Thyroid gland (tissue), 4 donors: ENCODE data around the gene C20orf173. TPM values are rescaled to one million over a fixed set of nuclear protein-coding genes. Genes with fewer than 3 reads are reported as not detected.

ENCODE experiments used
- DNase-seq, 2 donors: peaks; one replicate each; pipeline ENCODE4 v3.0.0-alpha.2; 2019
- H3K27ac ChIP-seq, 3 donors: fragments of 200-600 bp; sonication (generic); 1 replicate in 2 of 3; 2 replicates in 1 of 3; pipeline ENCODE4 v1.5.1; 2016 to 2019; ENCODE audit warnings: mild to moderate bottlenecking in 1 of 3, moderate library complexity in 1 of 3
- H3K27me3 ChIP-seq: fragments of 200-600 bp; sonication (generic); one replicate; pipeline ENCODE4 v1.5.1; 2019
- H3K36me3 ChIP-seq, 2 donors: fragments of 200-600 bp; sonication (generic); one replicate each; pipeline ENCODE4 v1.5.1; 2016 to 2019
- H3K4me1 ChIP-seq, 2 donors: fragments of 200-600 bp; sonication (generic); one replicate each; pipeline ENCODE4 v1.5.1; 2017 to 2019
- H3K4me3 ChIP-seq, 3 donors: fragments of 200-600 bp; sonication (generic); replicated peaks in 1 of 3; 1 replicate in 2 of 3; 2 replicates in 1 of 3; pipeline ENCODE4 v1.5.1; 2016; ENCODE audit warnings: mild to moderate bottlenecking in 1 of 3
- H3K9me3 ChIP-seq: fragments of 200-600 bp; sonication (generic); one replicate; pipeline ENCODE4 v1.5.1; 2017
- POLR2A ChIP-seq, 2 donors: fragments of 450-650 bp; IDR thresholded peaks; one replicate each; pipeline ENCODE4 v1.6.1; 2017; ENCODE audit warnings: antibody characterized with exemption in 2 of 2, mild to moderate bottlenecking in 2 of 2, moderate library complexity in 1 of 2
- WGBS, 2 donors: methylation state at CpG; one replicate each; pipeline ENCODE4 v1.1.5; 2017; 5-methylcytosine and 5-hydroxymethylcytosine counted together
- intact Hi-C: fragments of 100-400 bp; cut with DNase I; formaldehyde crosslinking; loops from one replicate; pipeline ENCODE4 v1.15.1; 2023
- total RNA-seq, 4 donors: library from RNA; depleted of rRNA; stranded (reverse); fragments of >200 nt; gene quantifications; one replicate each; pipeline ENCODE4 v1.2.3, GENCODE V29; 2016
- TF ChIP-seq, protein P1 (sequence below), 6 experiments: fragments of 200-600 bp in 3 of 6; fragments of 450-650 bp in 3 of 6; sonication (generic) in 3 of 6; IDR thresholded peaks; one replicate each; pipeline ENCODE4 v1.5.1; 2016 to 2019; ENCODE audit warnings: antibody characterized with exemption in 6 of 6, mild to moderate bottlenecking in 2 of 6, inconsistent platforms in 1 of 6, moderate library complexity in 1 of 6

The C20orf173 gene
- total RNA-seq, 4 donors from 2014 or later: not detected

- H3K4me3 ChIP-seq: no peak overlapping the region
- no peak overlapping the region for H3K27ac ChIP-seq
- intact Hi-C loops: no loop called here
- peaks cover 38 to 68% of the 10 kb centered on the region in 2 donors for H3K36me3 ChIP-seq
- no peak for TF ChIP-seq POLR2A (IDR thresholded peaks at IDR 0.05)
- TF ChIP-seq, protein P1, sequence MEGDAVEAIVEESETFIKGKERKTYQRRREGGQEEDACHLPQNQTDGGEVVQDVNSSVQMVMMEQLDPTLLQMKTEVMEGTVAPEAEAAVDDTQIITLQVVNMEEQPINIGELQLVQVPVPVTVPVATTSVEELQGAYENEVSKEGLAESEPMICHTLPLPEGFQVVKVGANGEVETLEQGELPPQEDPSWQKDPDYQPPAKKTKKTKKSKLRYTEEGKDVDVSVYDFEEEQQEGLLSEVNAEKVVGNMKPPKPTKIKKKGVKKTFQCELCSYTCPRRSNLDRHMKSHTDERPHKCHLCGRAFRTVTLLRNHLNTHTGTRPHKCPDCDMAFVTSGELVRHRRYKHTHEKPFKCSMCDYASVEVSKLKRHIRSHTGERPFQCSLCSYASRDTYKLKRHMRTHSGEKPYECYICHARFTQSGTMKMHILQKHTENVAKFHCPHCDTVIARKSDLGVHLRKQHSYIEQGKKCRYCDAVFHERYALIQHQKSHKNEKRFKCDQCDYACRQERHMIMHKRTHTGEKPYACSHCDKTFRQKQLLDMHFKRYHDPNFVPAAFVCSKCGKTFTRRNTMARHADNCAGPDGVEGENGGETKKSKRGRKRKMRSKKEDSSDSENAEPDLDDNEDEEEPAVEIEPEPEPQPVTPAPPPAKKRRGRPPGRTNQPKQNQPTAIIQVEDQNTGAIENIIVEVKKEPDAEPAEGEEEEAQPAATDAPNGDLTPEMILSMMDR (IDR thresholded peaks at IDR 0.05): no peak
- H3K9me3 ChIP-seq: no peaks in the 10 kb centered on the region
- 80 to 88% methylated on average over 6 to 7 of the region's 9 CpGs for WGBS, 2 donors
- H3K4me1 ChIP-seq: no peaks in the 10 kb centered on the region
- DNase-seq: peak in 1 of 2 donors; percentile 6
- H3K27me3 ChIP-seq: no peaks in the 10 kb centered on the region
Observed at GRCh38 chr20:35497780-35498189, 31.7 kb downstream of the C20orf173 start.

- H3K4me3 ChIP-seq: no peak overlapping the region
- 89 to 98% methylated on average over 4 to 5 of the region's 5 CpGs for WGBS, 2 donors
- no peak overlapping the region for H3K27ac ChIP-seq
- TF ChIP-seq POLR2A (IDR thresholded peaks at IDR 0.05): no peak
- TF ChIP-seq, protein P1 (IDR thresholded peaks at IDR 0.05): no peak
- peaks cover 34 to 66% of the 10 kb centered on the region in 2 donors for H3K36me3 ChIP-seq
- H3K9me3 ChIP-seq: no peaks in the 10 kb centered on the region
- H3K4me1 ChIP-seq: no peaks in the 10 kb centered on the region
- no peak for DNase-seq
- no peaks in the 10 kb centered on the region for H3K27me3 ChIP-seq
- intact Hi-C loops: no loop called here
Observed at GRCh38 chr20:35497320-35497719, 32.1 kb downstream of the C20orf173 start.

DNA sequence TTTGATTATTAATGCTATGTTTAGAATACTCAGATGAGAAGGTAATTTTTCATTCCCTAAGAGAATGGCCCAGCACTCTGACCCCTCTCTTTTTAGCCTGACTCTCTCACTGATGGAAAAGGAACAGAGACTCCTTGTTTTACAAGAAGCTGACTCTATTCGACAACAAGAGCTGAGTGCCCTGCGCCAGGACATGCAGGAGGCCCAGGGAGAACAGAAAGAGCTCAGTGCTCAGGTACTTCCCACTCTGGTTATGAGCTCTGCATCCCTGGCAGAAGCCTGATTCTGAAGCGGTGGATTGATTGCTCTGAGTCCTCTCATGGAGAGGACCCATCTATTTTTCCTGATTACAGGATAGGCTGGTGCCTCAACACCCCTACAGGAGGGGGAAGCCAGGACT lies 33.0 kb downstream of the C20orf173 start:
- H3K4me1 ChIP-seq: no peaks in the 10 kb centered on the region
- WGBS, 2 donors: 91 to 93% methylated on average over 3 of the region's 3 CpGs
- H3K4me3 ChIP-seq: no peak overlapping the region
- H3K27ac ChIP-seq: no peak overlapping the region
- peaks cover 36 to 67% of the 10 kb centered on the region in 2 donors for H3K36me3 ChIP-seq
- intact Hi-C loops: no loop called here
- H3K27me3 ChIP-seq: no peaks in the 10 kb centered on the region
- TF ChIP-seq POLR2A (IDR thresholded peaks at IDR 0.05): no peak
- TF ChIP-seq, protein P1 (IDR thresholded peaks at IDR 0.05): no peak
- no peaks in the 10 kb centered on the region for H3K9me3 ChIP-seq
- DNase-seq: no peak

GRCh38 chr20:35492352-35492751 lies 37.1 kb downstream of the C20orf173 start:
- Histone ChIP-seq H3K9me3 (no peaks in the 10 kb centered on the region), H3K36me3 (peaks cover 41 to 46% of the 10 kb centered on the region in 2 donors), H3K27me3 (no peaks in the 10 kb centered on the region), H3K27ac (no peak overlapping the region), H3K4me3 (no peak overlapping the region), H3K4me1 (no peaks in the 10 kb centered on the region)
- WGBS, 2 donors: 97% methylated on average over 6 of the region's 6 CpGs
- TF ChIP-seq, protein P1 (IDR thresholded peaks at IDR 0.05): no peak
- TF ChIP-seq POLR2A (IDR thresholded peaks at IDR 0.05): no peak
- DNase-seq: no peak
- intact Hi-C loops: no loop called here

GRCh38 chr20:35491823-35492222 lies 37.6 kb downstream of the C20orf173 start:
- Histone ChIP-seq H3K4me1 (no peaks in the 10 kb centered on the region), H3K36me3 (peaks cover 43 to 46% of the 10 kb centered on the region in 2 donors)
- intact Hi-C loops: no loop called here

More at GRCh38 chr20:35491823-35492222, 37.6 kb downstream of the C20orf173 start:
- no peak overlapping the region for H3K27ac ChIP-seq
- no peaks in the 10 kb centered on the region for H3K27me3 ChIP-seq
- no peaks in the 10 kb centered on the region for H3K9me3 ChIP-seq
- TF ChIP-seq POLR2A (IDR thresholded peaks at IDR 0.05): no peak
- TF ChIP-seq, protein P1 (IDR thresholded peaks at IDR 0.05): no peak
- 94 to 96% methylated on average over 5 of the region's 5 CpGs for WGBS, 2 donors
- no peak overlapping the region for H3K4me3 ChIP-seq
- no peak for DNase-seq
